ENCODE measurements around the gene GDF10. TPM values are rescaled to one million over a fixed set of nuclear protein-coding genes. Genes with fewer than 3 reads are reported as not detected.

Gene GDF10
- total RNA-seq, 3 donors from 2014 or later (not counting 1 experiment from before 2014, with no cell fraction given) = not detected

DNA sequence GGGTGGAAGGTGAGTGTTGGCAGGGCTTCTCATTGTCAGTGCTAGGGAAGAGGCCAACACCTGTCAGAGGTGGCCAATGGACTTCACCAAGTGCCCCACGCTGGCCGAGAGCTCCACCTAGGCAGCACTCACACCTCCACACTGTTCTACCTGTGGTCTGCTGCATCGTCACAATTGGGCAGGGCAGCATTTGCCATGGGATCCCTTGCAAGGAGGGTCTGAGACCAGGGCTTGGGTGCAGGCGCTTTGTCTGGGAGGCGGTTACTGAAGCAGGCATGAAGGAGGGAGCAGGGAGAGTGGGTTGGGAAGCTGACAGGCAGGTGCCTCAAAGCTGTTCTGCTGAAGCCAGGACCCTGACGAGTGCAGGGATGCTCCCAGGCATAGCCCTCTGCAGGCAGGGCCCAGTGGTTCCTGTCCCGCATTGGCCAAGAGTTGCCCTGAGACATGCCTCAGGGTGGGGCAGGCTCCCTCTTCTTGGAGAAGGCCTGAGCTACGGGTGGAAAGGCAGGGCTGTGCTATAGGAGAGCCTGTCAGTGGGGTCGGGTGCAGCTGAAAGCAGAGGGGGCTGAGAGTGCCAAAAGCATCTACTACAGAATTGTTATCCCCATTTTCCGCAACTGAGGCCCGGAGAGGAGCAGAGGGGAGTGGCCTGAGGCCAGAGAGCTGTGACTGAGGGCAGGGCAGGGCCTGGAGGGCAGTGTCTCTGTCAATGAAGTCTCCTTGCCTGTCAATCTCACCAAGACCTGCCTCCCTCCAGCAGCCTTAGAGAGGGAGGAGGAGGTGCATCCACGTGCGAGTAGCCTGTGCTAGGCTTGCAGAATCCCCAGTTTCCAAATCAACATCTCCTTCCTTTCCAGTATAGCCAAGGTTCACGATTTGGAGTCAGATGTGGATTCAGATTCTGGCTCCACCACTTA, 52.2 kb downstream of the GDF10 start:
- no peak overlapping the region for H3K27ac ChIP-seq (ENCODE audit: low read length)
- H3K9me3 ChIP-seq (ENCODE audit: control insufficient read depth, insufficient read depth, low read length) = no peaks in the 10 kb centered on the region
- ATAC-seq = no peak
- no peaks in the 10 kb centered on the region for H3K4me1 ChIP-seq (ENCODE audit: control insufficient read depth, insufficient read depth, low read length)
- H3K4me3 Mint-ChIP-seq = no peak overlapping the region
- DNase-seq = no peak
- H3K9me3 Mint-ChIP-seq = no peaks in the 10 kb centered on the region
- H3K27me3 ChIP-seq (ENCODE audit: control insufficient read depth, insufficient read depth, low read length) = no peaks in the 10 kb centered on the region
- no peaks in the 10 kb centered on the region for H3K36me3 Mint-ChIP-seq
- TF ChIP-seq, protein P1, sequence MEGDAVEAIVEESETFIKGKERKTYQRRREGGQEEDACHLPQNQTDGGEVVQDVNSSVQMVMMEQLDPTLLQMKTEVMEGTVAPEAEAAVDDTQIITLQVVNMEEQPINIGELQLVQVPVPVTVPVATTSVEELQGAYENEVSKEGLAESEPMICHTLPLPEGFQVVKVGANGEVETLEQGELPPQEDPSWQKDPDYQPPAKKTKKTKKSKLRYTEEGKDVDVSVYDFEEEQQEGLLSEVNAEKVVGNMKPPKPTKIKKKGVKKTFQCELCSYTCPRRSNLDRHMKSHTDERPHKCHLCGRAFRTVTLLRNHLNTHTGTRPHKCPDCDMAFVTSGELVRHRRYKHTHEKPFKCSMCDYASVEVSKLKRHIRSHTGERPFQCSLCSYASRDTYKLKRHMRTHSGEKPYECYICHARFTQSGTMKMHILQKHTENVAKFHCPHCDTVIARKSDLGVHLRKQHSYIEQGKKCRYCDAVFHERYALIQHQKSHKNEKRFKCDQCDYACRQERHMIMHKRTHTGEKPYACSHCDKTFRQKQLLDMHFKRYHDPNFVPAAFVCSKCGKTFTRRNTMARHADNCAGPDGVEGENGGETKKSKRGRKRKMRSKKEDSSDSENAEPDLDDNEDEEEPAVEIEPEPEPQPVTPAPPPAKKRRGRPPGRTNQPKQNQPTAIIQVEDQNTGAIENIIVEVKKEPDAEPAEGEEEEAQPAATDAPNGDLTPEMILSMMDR (IDR thresholded peaks at IDR 0.05) = no peak
- intact Hi-C loops (cut with micrococcal nuclease) = no loop called here
- WGBS (ENCODE audit: insufficient coverage) = 82% methylated on average over 13 of the region's 14 CpGs
- H3K4me1 Mint-ChIP-seq = no peaks in the 10 kb centered on the region
- no peaks in the 10 kb centered on the region for H3K27me3 Mint-ChIP-seq (ENCODE audit: low read depth in 2 of 2)
- no peak overlapping the region for H3K27ac Mint-ChIP-seq
- H3K36me3 ChIP-seq (ENCODE audit: control insufficient read depth, insufficient read depth, low read length) = no peaks in the 10 kb centered on the region
- no peak overlapping the region for H3K4me3 ChIP-seq (ENCODE audit: low read length)

GRCh38 chr10:47353351-47353750, 53.4 kb downstream of the GDF10 start:
- DNase-seq = no peak
- Histone ChIP-seq H3K27me3 (ENCODE audit: control insufficient read depth, insufficient read depth, low read length) (no peaks in the 10 kb centered on the region), H3K4me1 (ENCODE audit: control insufficient read depth, insufficient read depth, low read length) (no peaks in the 10 kb centered on the region), H3K27ac (ENCODE audit: low read length) (no peak overlapping the region), H3K9me3 (ENCODE audit: control insufficient read depth, insufficient read depth, low read length) (no peaks in the 10 kb centered on the region), H3K36me3 (ENCODE audit: control insufficient read depth, insufficient read depth, low read length) (no peaks in the 10 kb centered on the region), H3K4me3 (ENCODE audit: low read length) (no peak overlapping the region)
- ATAC-seq = no peak
- TF ChIP-seq, protein P1 (IDR thresholded peaks at IDR 0.05) = no peak
- intact Hi-C loops (cut with micrococcal nuclease) = no loop called here
- Mint-ChIP-seq H3K27me3 (ENCODE audit: low read depth in 2 of 2) (no peaks in the 10 kb centered on the region), H3K4me3 (no peak overlapping the region), H3K9me3 (no peaks in the 10 kb centered on the region), H3K27ac (no peak overlapping the region), H3K4me1 (no peaks in the 10 kb centered on the region), H3K36me3 (no peaks in the 10 kb centered on the region)
- WGBS (ENCODE audit: insufficient coverage) = 85% methylated on average over 6 of the region's 6 CpGs

GRCh38 chr10:47354165-47354564, 54.2 kb downstream of the GDF10 start:
- H3K4me1 Mint-ChIP-seq = no peaks in the 10 kb centered on the region
- H3K27me3 ChIP-seq (ENCODE audit: control insufficient read depth, insufficient read depth, low read length) = no peaks in the 10 kb centered on the region
- 87% methylated on average over 4 of the region's 4 CpGs for WGBS (ENCODE audit: insufficient coverage)

More at GRCh38 chr10:47354165-47354564, 54.2 kb downstream of the GDF10 start:
- Mint-ChIP-seq H3K36me3 (no peaks in the 10 kb centered on the region), H3K4me3 (no peak overlapping the region), H3K27me3 (ENCODE audit: low read depth in 2 of 2) (peaks cover 0 to 1% of the 10 kb centered on the region in 2 donors), H3K27ac (no peak overlapping the region), H3K9me3 (no peaks in the 10 kb centered on the region)
- Histone ChIP-seq H3K27ac (ENCODE audit: low read length) (no peak overlapping the region), H3K36me3 (ENCODE audit: control insufficient read depth, insufficient read depth, low read length) (no peaks in the 10 kb centered on the region), H3K9me3 (ENCODE audit: control insufficient read depth, insufficient read depth, low read length) (no peaks in the 10 kb centered on the region), H3K4me3 (ENCODE audit: low read length) (no peak overlapping the region), H3K4me1 (ENCODE audit: control insufficient read depth, insufficient read depth, low read length) (no peaks in the 10 kb centered on the region)
- TF ChIP-seq, protein P1 (IDR thresholded peaks at IDR 0.05) = no peak
- intact Hi-C loops (cut with micrococcal nuclease) = no loop called here
- ATAC-seq = no peak
- DNase-seq = no peak
